Coronary artery (tissue), 2 donors: Measurements from ENCODE around the gene AEN.
A peak's percentile ranks its signal among the peaks of the same experiment; 100 is the strongest.

Experiments
- DNase-seq: peaks from one replicate; pipeline ENCODE4 v3.0.0-alpha.2; 2017; ENCODE audit warnings: low spot score
- H3K27ac ChIP-seq, 2 donors: fragments of 200-600 bp; sonication (generic); one replicate each; pipeline ENCODE4 v1.5.1; 2016 to 2019
- H3K4me3 ChIP-seq: fragments of 200-600 bp; sonication (generic); 2 replicates; pipeline ENCODE4 v1.5.1; 2016; ENCODE audit warnings: mild to moderate bottlenecking, moderate library complexity
- CTCF ChIP-seq: fragments of 200-600 bp; sonication (generic); IDR thresholded peaks from one replicate; pipeline ENCODE4 v1.5.1; 2019; ENCODE audit warnings: antibody characterized with exemption

AEN gene

DNA sequence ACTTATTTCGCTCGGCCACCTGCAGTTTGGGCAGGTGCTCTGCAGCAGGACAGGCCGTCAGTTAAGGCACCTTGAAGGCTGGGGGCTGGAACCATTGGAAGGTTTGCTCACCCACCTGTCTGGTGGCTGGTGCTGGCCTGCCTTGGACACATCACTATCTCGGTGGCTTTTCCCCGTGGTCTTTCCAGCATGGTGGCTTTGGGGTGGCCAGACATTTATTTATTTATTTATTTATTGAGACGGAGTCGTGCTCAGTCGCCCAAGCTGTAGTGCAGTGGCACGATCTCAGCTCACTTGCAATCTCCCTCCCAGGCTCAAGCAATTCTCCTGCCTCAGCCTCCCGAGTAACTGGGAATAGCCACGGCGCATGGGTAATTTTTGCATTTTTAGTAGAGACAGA is 29.4 kb downstream of the AEN start:
- TF ChIP-seq CTCF, result no peak
- peak overlapping the region in 1 of 2 donors; percentile 56 for H3K27ac ChIP-seq
- DNase-seq, result peak; percentile 41
- no peak overlapping the region for H3K4me3 ChIP-seq

GRCh38 chr15:88651136-88651732 is 30.1 kb downstream of the AEN start:
- DNase-seq, result no peak
- H3K4me3 ChIP-seq, result no peak overlapping the region
- no peak overlapping the region for H3K27ac ChIP-seq

DNA sequence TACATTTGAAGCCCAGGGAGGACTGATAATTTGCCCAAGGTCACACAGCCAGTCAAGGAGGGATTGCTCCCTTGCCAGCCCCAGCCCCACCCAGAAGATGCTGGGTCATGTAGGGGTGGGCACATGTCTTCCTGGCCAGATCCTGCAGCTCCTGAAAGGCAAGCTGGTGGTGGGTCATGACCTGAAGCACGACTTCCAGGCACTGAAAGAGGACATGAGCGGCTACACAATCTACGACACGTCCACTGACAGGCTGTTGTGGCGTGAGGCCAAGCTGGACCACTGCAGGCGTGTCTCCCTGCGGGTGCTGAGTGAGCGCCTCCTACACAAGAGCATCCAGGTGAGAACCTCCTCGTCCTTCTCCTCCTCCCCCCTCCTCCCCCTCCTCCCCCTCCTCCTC is 30.8 kb downstream of the AEN start:
- peak; percentile 40 for DNase-seq

More at GRCh38 chr15:88651136-88651732, 30.1 kb downstream of the AEN start:
- no peak for TF ChIP-seq CTCF

DNA sequence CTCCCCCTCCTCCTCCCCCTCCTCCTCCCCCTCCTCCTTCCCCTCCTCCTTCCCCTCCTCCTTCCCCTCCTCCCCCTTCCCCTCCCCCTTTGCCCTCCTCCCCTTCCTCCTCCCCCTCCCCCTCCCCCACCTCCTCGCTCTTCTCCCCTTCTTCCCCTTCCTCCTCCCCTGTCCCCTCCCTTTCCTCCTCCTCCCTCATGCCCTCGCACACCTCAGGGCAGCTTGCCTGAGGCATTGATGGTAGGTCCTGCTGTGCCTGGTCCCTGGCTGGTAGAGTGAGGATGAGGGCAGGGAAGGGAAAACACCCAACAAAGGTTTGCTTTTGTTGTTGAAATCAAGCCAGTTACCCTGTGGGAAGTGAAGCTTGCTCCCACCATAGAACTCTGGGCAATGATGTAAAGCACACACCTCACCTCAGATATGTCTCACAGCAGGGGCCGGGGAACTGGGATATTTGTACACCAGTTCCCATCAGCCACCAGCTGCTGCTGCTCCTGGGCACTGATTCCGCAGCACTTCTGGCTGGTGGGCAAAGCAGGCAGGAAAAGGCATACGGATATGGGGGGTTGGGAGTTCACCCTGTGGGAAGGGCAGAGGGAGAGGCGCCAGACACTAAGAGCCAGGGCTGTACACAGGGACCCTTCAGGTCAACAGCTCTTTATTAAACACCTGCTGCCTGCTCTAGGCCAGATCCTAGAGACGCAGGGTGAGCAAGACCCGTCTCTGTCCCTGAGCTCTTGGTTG is 31.5 kb downstream of the AEN start:
- H3K27ac ChIP-seq, result no peak overlapping the region
- DNase-seq, result no peak
- TF ChIP-seq CTCF, result no peak

More for the DNA sequence above, 30.8 kb downstream of the AEN start:
- Histone ChIP-seq H3K27ac (no peak overlapping the region), H3K4me3 (no peak overlapping the region)
- no peak for TF ChIP-seq CTCF

DNA sequence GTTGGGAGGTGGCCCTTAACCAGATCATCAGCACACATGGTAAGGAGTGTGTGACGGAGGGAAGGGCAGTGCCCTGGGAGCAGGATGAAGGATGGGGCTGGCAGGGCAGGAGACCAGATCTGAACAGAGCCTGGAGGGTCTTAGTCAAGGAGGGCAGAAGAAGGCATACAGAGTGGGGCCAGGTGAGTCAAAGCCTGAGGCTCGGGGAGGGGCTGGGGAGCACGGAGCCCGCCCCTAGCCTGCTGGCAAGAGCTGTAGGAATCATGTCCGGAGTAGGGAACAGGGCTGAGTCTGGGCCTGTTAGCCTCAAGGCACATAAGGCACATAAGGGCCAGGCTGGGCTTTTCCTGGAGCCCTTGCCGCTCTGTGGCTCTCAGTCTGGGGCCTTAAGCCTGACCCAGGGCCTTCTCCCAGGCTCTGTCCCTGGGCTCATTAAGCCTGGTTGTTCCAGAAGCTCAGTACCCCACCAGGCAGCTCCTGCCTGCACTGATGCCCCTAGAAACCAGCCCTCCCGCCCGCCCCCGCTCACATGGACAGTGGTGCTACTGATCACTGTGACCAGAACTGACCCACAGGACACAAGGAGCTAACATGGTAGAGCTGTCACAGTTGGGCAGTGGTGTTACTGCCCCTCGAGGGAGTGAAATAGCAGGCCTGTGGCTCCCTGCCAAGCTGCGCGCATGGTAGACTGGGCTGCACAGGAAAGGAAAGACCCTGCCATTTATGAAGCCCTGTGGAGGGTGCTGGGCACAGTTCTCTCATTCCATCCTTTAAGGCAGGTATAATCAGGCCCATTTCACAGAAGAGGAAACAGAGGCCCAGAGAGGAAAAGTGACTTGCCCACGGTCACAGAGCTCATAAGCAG is 32.3 kb downstream of the AEN start:
- TF ChIP-seq CTCF, result no peak
- H3K27ac ChIP-seq, result no peak overlapping the region
- DNase-seq, result peak; percentile 62
- no peak overlapping the region for H3K4me3 ChIP-seq

More for the DNA sequence above, 31.5 kb downstream of the AEN start:
- H3K4me3 ChIP-seq, result no peak overlapping the region

DNA sequence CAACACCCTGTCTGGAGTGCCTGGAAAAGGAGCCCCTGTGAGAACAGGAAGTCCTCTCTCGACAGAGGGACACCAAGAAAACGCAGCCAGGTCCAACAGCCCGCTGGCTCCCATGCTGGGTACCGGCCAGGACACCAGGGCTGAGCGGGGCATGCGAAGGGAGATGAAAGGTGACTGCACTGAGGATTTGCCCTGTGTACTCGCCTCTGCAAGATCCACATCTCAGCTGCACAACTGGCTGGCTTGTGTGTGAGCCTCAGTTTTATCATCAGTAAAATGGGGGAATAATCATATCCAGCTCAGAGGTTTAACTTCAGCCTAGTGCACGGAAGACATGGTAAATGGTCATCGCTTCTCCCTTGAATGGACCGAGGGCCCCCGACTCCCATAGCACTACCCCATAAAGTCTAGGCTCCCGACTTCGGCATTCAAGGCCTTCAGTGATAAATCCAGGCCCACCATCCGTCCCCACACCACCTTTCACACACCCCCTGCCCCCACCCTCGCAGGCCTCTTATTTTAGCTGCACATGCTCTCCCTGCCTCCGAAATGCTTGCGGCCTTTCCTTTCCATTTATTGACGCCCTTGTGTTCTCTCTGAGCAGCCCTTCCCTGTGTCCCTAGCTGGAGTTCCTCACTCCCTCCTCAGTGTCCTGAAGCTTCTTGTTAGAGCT is 33.4 kb downstream of the AEN start:
- Histone ChIP-seq H3K4me3 (no peak overlapping the region), H3K27ac (no peak overlapping the region)
- no peak for TF ChIP-seq CTCF
- peak; percentile 65 for DNase-seq
